Vagina (tissue), 2 donors: ENCODE data around the gene TRPM2.

ENCODE experiments used
- CTCF ChIP-seq, 3 experiments: fragments of 450-650 bp in 2 of 3; fragments of 200-600 bp in 1 of 3; sonication (generic) in 1 of 3; IDR thresholded peaks; one replicate each; pipeline ENCODE4 v1.5.1; 2017 to 2019; ENCODE audit warnings: antibody characterized with exemption in 3 of 3, mild to moderate bottlenecking in 2 of 3, moderate library complexity in 2 of 3
- POLR2A ChIP-seq, 2 donors: fragments of 450-650 bp; IDR thresholded peaks; one replicate each; pipeline ENCODE4 v1.6.1; 2017; ENCODE audit warnings: antibody characterized with exemption in 2 of 2, mild to moderate bottlenecking in 2 of 2, moderate library complexity in 2 of 2
- POLR2AphosphoS5 ChIP-seq, 2 donors: sonication (generic); formaldehyde crosslinking; IDR thresholded peaks; one replicate each; pipeline ENCODE4 v1.9.0; 2017; ENCODE audit warnings: antibody characterized with exemption in 2 of 2, mild to moderate bottlenecking in 2 of 2, low read depth in 1 of 2; ENCODE audit not compliant: insufficient read depth in 1 of 2

- no peak for TF ChIP-seq CTCF (IDR thresholded peaks at IDR 0.05)
- TF ChIP-seq POLR2A (IDR thresholded peaks at IDR 0.05) = no peak
- TF ChIP-seq POLR2AphosphoS5 (IDR thresholded peaks at IDR 0.05; ENCODE audit: insufficient read depth in 1 of 2, low read depth in 1 of 2) = no peak
These were observed 39.3 kb upstream of the TRPM2 start for GRCh38 chr21:44314128-44314527.
